ENCODE measurements around the gene SPOUT1.
"Not testable (repeated sequence)": the region's sequence is repeated elsewhere in the genome, so short reads cannot be mapped to it uniquely, and the experiment has no call there.

The SPOUT1 gene

GRCh38 chr9:128809831-128810230 lies 19.8 kb downstream of the SPOUT1 start:
- no peak for DNase-seq

GRCh38 chr9:128809036-128809599 lies 20.5 kb downstream of the SPOUT1 start:
- no peak for DNase-seq

- no peak for DNase-seq
Observed at GRCh38 chr9:128808543-128808942, 21.1 kb downstream of the SPOUT1 start.

- no peak for DNase-seq
Observed at GRCh38 chr9:128807827-128808226, 21.8 kb downstream of the SPOUT1 start.

- DNase-seq, result no peak
Observed at GRCh38 chr9:128805661-128806060, 23.9 kb downstream of the SPOUT1 start.

GRCh38 chr9:128802482-128802881 lies 27.1 kb downstream of the SPOUT1 start:
- DNase-seq, result no peak

GRCh38 chr9:128800061-128800460 lies 29.5 kb downstream of the SPOUT1 start:
- DNase-seq, result no peak

GRCh38 chr9:128798896-128799295 lies 30.7 kb downstream of the SPOUT1 start:
- DNase-seq, result no peak

GRCh38 chr9:128794961-128795360 lies 34.6 kb downstream of the SPOUT1 start:
- not testable (repeated sequence) for DNase-seq

GRCh38 chr9:128792978-128793686 lies 36.5 kb downstream of the SPOUT1 start:
- no peak for DNase-seq

GRCh38 chr9:128792134-128792533 lies 37.5 kb downstream of the SPOUT1 start:
- no peak for DNase-seq

GRCh38 chr9:128790536-128790935 lies 39.1 kb downstream of the SPOUT1 start:
- DNase-seq, result no peak

GRCh38 chr9:128788445-128788844 lies 41.1 kb downstream of the SPOUT1 start:
- DNase-seq, result no peak

GRCh38 chr9:128787659-128788058 lies 41.9 kb downstream of the SPOUT1 start:
- no peak for DNase-seq

- peak; percentile 84 to 85 for DNase-seq
Observed at GRCh38 chr9:128786681-128787601, 42.7 kb downstream of the SPOUT1 start, which contains the start of gene TBC1D13. TSS of gene TBC1D13 (plus strand) at chr9:128787253. CDS start at chr9:128787354, 101 bp downstream.

GRCh38 chr9:128785427-128785826 lies 44.2 kb downstream of the SPOUT1 start:
- DNase-seq, result no peak

GRCh38 chr9:128782669-128783068 lies 46.9 kb downstream of the SPOUT1 start:
- no peak for DNase-seq

GRCh38 chr9:128781187-128782070 lies 48.2 kb downstream of the SPOUT1 start:
- no peak for DNase-seq

- DNase-seq, result not testable (repeated sequence)
Observed at GRCh38 chr9:128780093-128780492, 49.5 kb downstream of the SPOUT1 start.

- no peak for DNase-seq
Observed at GRCh38 chr9:128774804-128775203, 54.8 kb downstream of the SPOUT1 start.

- DNase-seq, result no peak
Observed at GRCh38 chr9:128773049-128773448, 56.5 kb downstream of the SPOUT1 start.

GRCh38 chr9:128771745-128772519 lies 57.7 kb downstream of the SPOUT1 start, which contains the start of gene ZER1:
TSS of gene ZER1 (minus strand) at chr9:128771927. CDS start at chr9:128755565, 16,362 bp downstream.
- peak; percentile 81 to 87 for DNase-seq
